Duodenal mucosa (tissue), 2 donors: ENCODE measurements around the gene LZTFL1.

ENCODE experiments used
- H3K27ac ChIP-seq: one replicate; pipeline ENCODE4 v1.7.0; 2013; ENCODE audit warnings: low read depth, low read length
- H3K27me3 ChIP-seq, 2 donors: one replicate each; pipeline ENCODE4 v1.7.0; 2013; ENCODE audit warnings: low read length in 2 of 2, control low read depth in 1 of 2; ENCODE audit not compliant: insufficient read depth in 2 of 2, control insufficient read depth in 1 of 2
- H3K36me3 ChIP-seq, 2 donors: one replicate each; pipeline ENCODE4 v1.7.0; 2013; ENCODE audit warnings: low read length in 2 of 2, control low read depth in 1 of 2; ENCODE audit not compliant: insufficient read depth in 2 of 2, control insufficient read depth in 1 of 2
- H3K4me1 ChIP-seq, 2 donors: one replicate each; pipeline ENCODE4 v1.7.0; 2013; ENCODE audit warnings: low read length in 2 of 2, control low read depth in 1 of 2; ENCODE audit not compliant: insufficient read depth in 2 of 2, control insufficient read depth in 1 of 2
- H3K4me3 ChIP-seq, 2 donors: one replicate each; pipeline ENCODE4 v1.7.0; 2013; ENCODE audit warnings: low read length in 2 of 2, low read depth in 1 of 2
- H3K9ac ChIP-seq, 2 donors: one replicate each; pipeline ENCODE4 v1.7.0; 2013; ENCODE audit warnings: low read length in 2 of 2, low read depth in 1 of 2
- H3K9me3 ChIP-seq, 2 donors: one replicate each; pipeline ENCODE4 v1.7.0; 2013; ENCODE audit warnings: low read length in 2 of 2, control low read depth in 1 of 2; ENCODE audit not compliant: control insufficient read depth in 1 of 2

LZTFL1 gene

DNA sequence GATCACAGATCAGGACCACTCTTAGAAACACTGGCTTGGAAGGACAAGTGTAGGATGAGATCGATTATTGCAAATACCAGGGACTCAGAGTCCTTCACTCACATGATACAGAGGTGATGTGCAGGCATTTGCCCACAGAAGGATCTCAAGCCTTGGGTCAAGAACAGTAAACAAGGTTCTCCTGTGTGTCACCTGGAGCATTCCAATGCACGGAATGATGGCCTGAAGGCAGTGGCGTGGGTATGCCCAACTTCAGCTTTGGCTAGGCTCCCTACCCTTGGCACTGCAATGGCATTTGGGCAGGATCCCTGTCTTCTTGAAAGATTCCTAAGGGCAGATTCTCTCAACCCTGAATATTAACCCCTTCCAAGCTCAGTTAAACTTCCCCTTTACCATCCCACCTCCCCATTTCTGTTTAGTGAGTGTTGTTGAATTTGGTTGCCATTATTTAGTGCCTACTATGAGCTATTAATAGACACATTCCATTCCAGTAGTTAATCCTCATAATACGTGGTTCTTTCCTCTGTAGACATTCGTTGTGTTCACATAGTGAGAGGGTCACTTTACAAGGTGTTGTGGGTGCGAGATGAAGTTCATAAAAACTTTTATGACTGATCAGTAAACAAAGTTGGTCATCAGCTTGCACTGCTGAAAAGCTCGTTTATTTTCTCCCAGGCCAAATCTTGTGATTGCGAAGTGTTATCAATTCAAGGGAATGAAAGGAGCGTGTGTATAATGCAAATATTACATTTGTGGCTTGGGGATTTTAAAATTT, 1.1 kb upstream of the LZTFL1 start:
- Histone ChIP-seq H3K9me3 (no peaks in the 10 kb centered on the region), H3K4me3 (no peak overlapping the region), H3K36me3 (no peaks in the 10 kb centered on the region), H3K9ac (no peak overlapping the region), H3K4me1 (peaks cover 7 to 13% of the 10 kb centered on the region in 2 donors), H3K27ac (no peak overlapping the region), H3K27me3 (peaks cover 0 to 3% of the 10 kb centered on the region in 2 donors)

- H3K27ac ChIP-seq: no peak overlapping the region
- H3K4me3 ChIP-seq: peak overlapping the region; percentile 84 to 88
- H3K9ac ChIP-seq: peak overlapping the region; percentile 51 to 56
- H3K36me3 ChIP-seq: peaks cover 0 to 4% of the 10 kb centered on the region in 2 donors
- H3K9me3 ChIP-seq: no peaks in the 10 kb centered on the region
- H3K27me3 ChIP-seq: no peaks in the 10 kb centered on the region
- peaks cover 7 to 13% of the 10 kb centered on the region in 2 donors for H3K4me1 ChIP-seq
Observed at GRCh38 chr3:45841420-45841756, 531 bp downstream of the LZTFL1 start.

DNA sequence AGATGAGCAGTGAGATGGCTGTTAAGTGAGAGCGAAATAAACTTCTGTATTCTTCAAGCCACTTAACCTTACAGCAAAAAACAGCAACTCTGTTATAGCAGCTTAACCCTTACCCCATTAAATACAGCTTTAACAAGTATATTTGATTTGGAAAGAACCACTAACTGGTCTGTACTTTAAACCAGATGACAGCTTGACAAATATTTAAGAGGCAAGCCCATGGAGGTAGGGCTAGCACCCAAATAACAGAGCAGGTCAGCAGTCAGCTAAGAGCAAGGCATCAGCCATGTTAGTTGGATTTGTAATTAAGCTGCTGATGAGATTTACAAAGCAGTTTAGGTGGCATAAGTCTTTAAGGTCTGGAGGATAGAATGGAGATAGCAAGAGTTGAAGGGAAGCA, 3.5 kb downstream of the LZTFL1 start:
- H3K4me3 ChIP-seq: no peak overlapping the region
- peaks cover 7 to 13% of the 10 kb centered on the region in 2 donors for H3K4me1 ChIP-seq
- no peak overlapping the region for H3K27ac ChIP-seq
- peaks cover 15 to 16% of the 10 kb centered on the region in 2 donors for H3K36me3 ChIP-seq
- H3K9me3 ChIP-seq: no peaks in the 10 kb centered on the region
- no peaks in the 10 kb centered on the region for H3K27me3 ChIP-seq
- no peak overlapping the region for H3K9ac ChIP-seq

DNA sequence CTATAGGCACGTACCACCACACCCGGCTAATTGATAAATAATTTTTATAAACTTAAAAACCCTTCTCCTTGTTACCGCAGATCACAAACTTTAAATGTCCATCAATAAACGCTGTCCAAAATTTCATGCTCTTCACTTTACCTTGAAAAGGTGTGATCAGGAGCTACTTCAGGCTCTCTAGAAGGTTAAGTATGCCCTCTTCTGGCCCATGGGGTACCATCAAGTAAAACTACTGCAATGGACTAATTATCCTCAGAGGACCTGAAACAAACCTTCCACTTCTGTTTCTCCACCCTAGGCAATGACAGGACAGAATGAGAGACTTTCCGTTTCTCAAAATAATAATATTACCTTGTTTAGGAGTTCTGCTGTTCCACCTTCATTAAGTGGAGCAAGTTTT, 9.2 kb downstream of the LZTFL1 start:
- Histone ChIP-seq H3K4me1 (no peaks in the 10 kb centered on the region), H3K36me3 (peaks cover 16 to 51% of the 10 kb centered on the region in 2 donors), H3K27ac (no peak overlapping the region), H3K9ac (no peak overlapping the region), H3K9me3 (no peaks in the 10 kb centered on the region), H3K27me3 (no peaks in the 10 kb centered on the region), H3K4me3 (no peak overlapping the region)

GRCh38 chr3:45830121-45830520, 11.8 kb downstream of the LZTFL1 start:
- Histone ChIP-seq H3K4me1 (no peaks in the 10 kb centered on the region), H3K36me3 (peaks cover 22 to 61% of the 10 kb centered on the region in 2 donors), H3K27me3 (no peaks in the 10 kb centered on the region), H3K27ac (no peak overlapping the region), H3K9me3 (no peaks in the 10 kb centered on the region), H3K4me3 (no peak overlapping the region), H3K9ac (no peak overlapping the region)

- H3K9me3 ChIP-seq: no peaks in the 10 kb centered on the region
- no peak overlapping the region for H3K9ac ChIP-seq
- H3K36me3 ChIP-seq: peaks cover 15 to 53% of the 10 kb centered on the region in 2 donors
Observed at GRCh38 chr3:45826908-45827307, 15.0 kb downstream of the LZTFL1 start.

GRCh38 chr3:45826321-45826720, 15.6 kb downstream of the LZTFL1 start:
- H3K4me3 ChIP-seq: no peak overlapping the region
- H3K36me3 ChIP-seq: peaks cover 15 to 49% of the 10 kb centered on the region in 2 donors
- peaks cover 0 to 4% of the 10 kb centered on the region in 2 donors for H3K4me1 ChIP-seq
- H3K27ac ChIP-seq: no peak overlapping the region
- H3K27me3 ChIP-seq: no peaks in the 10 kb centered on the region
- no peak overlapping the region for H3K9ac ChIP-seq
- H3K9me3 ChIP-seq: no peaks in the 10 kb centered on the region

More at GRCh38 chr3:45826908-45827307, 15.0 kb downstream of the LZTFL1 start:
- no peak overlapping the region for H3K27ac ChIP-seq
- H3K4me1 ChIP-seq: no peaks in the 10 kb centered on the region
- no peak overlapping the region for H3K4me3 ChIP-seq
- H3K27me3 ChIP-seq: no peaks in the 10 kb centered on the region

DNA sequence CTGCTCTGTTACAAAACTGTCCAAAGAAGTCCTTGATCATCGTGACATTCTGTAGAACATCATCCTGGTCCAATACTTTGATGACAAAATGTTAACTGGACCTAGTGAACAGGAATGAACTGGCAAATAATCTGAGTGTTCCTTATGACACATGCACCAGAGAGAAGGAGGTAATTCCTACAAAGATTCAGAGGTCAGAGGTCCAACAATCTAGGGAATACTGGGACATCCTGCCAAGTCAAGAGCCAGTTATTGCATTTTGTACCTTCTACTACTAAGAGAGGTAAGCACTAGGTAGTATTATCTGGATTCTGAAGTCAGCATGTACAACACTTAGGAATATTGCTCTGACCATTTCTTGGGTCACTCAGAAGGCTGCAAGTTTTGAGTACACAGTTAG, 20.8 kb downstream of the LZTFL1 start:
- Histone ChIP-seq H3K27me3 (no peaks in the 10 kb centered on the region), H3K27ac (no peak overlapping the region), H3K9ac (no peak overlapping the region), H3K9me3 (no peaks in the 10 kb centered on the region), H3K4me3 (no peak overlapping the region), H3K4me1 (peaks cover 17 to 32% of the 10 kb centered on the region in 2 donors), H3K36me3 (peaks cover 5 to 12% of the 10 kb centered on the region in 2 donors)

GRCh38 chr3:45819543-45819942, 22.4 kb downstream of the LZTFL1 start:
- H3K27ac ChIP-seq: no peak overlapping the region
- no peaks in the 10 kb centered on the region for H3K27me3 ChIP-seq
- H3K4me1 ChIP-seq: peaks cover 20 to 36% of the 10 kb centered on the region in 2 donors
- H3K4me3 ChIP-seq: no peak overlapping the region
- H3K9me3 ChIP-seq: no peaks in the 10 kb centered on the region
- peaks cover 2 to 9% of the 10 kb centered on the region in 2 donors for H3K36me3 ChIP-seq
- H3K9ac ChIP-seq: no peak overlapping the region

DNA sequence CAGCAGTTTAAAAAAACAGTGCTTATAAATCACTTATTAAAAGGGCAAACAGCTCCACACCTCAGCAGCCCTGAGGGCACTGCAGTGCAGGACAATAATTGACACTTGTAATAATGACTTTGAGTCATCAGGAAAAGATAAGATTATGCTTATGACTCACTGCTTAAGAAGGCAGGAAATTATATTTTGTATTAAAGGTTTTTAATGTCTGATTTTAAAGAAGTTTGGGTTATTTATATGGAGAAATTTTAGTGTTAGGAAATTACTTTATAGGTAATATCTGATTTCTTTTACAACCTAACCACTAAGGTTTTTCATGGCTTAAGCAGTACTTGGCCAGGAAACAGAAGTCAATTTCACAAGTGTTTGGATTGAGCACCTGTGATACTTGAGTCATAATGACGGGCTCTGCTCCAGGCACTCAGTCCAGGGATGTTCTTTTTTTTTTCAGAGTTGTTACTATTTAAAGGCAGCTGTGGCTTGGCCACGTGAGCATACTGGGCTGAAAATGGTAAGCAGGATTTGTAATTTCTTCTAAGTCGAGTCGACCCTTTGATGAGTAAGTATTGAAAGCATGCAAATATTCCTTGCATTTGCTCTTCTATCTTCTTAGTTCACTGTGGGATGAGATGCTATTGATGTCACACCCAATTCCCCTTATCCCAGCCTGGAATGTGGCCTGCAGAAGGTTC, 23.9 kb downstream of the LZTFL1 start:
- Histone ChIP-seq H3K36me3 (peaks cover 0 to 6% of the 10 kb centered on the region in 2 donors), H3K4me1 (peaks cover 20 to 36% of the 10 kb centered on the region in 2 donors), H3K27me3 (no peaks in the 10 kb centered on the region), H3K4me3 (peak overlapping the region; percentile 24 to 26), H3K9ac (peak overlapping the region in 1 of 2 donors; percentile 5), H3K9me3 (no peaks in the 10 kb centered on the region), H3K27ac (peak overlapping the region; percentile 41)
